Gastrocnemius medialis (tissue), 4 donors: ENCODE measurements around the gene DUOXA2. TPM values are rescaled to one million over a fixed set of nuclear protein-coding genes. Genes with fewer than 3 reads are reported as not detected.

Experiments
- ATAC-seq, 2 donors: fragments of 150-250 bp; one replicate each; pipeline ENCODE4 v1.9.1; 2016
- DNase-seq, 2 donors: peaks; one replicate each; pipeline ENCODE4 v3.0.0-alpha.2; 2019
- H3K27ac ChIP-seq, 4 donors: fragments of 200-600 bp; sonication (generic); 1 replicate in 1 of 4; 2 replicates in 3 of 4; pipeline ENCODE4 v1.5.1; 2016 to 2018; ENCODE audit warnings: mild to moderate bottlenecking in 2 of 4, moderate library complexity in 1 of 4
- H3K27me3 ChIP-seq, 3 donors: fragments of 200-600 bp; sonication (generic) in 2 of 3; 1 replicate in 1 of 3; 2 replicates in 2 of 3; pipeline versions ENCODE4 v1.5.1 to v1.6.0; 2016 to 2019; ENCODE audit warnings: mild to moderate bottlenecking in 1 of 3, moderate library complexity in 1 of 3
- H3K36me3 ChIP-seq, 2 donors: fragments of 200-600 bp; sonication (generic) in 1 of 2; one replicate each; pipeline ENCODE4 v1.5.1; 2017 to 2018
- H3K4me1 ChIP-seq, 2 donors: fragments of 200-600 bp; sonication (generic) in 1 of 2; one replicate each; pipeline ENCODE4 v1.5.1; 2016 to 2017; ENCODE audit warnings: mild to moderate bottlenecking in 2 of 2
- H3K4me3 ChIP-seq, 4 donors: fragments of 200-600 bp; sonication (generic) in 3 of 4; 1 replicate in 1 of 4; 2 replicates in 3 of 4; pipeline ENCODE4 v1.5.1; 2016 to 2019; ENCODE audit warnings: mild to moderate bottlenecking in 2 of 4
- H3K9me3 ChIP-seq, 3 donors: fragments of 200-600 bp; sonication (generic) in 2 of 3; 1 replicate in 1 of 3; 2 replicates in 2 of 3; pipeline ENCODE4 v1.5.1; 2016 to 2019
- POLR2A ChIP-seq, 2 donors: fragments of 450-650 bp; IDR thresholded peaks; one replicate each; pipeline ENCODE4 v1.6.1; 2017; ENCODE audit warnings: antibody characterized with exemption in 2 of 2, mild to moderate bottlenecking in 2 of 2, moderate library complexity in 2 of 2
- in situ Hi-C, 4 donors: fragments of 200-750 bp; cut with MboI; loops; one replicate each; pipeline versions ENCODE4 v1.15.0 to v1.8.0; 2017; ENCODE audit warnings: low sequenced_read_pairs in 4 of 4
- intact Hi-C: fragments of 100-400 bp; cut with DNase I; formaldehyde crosslinking; loops from one replicate; pipeline ENCODE4 v1.15.1; 2023; ENCODE audit warnings: low total_unique reads
- total RNA-seq, 4 donors: library from RNA; depleted of rRNA; stranded (reverse); fragments of >200 nt; gene quantifications; one replicate each; pipeline versions ENCODE4 v1.1.0 to v1.2.3, GENCODE V29; 2016
- TF ChIP-seq, protein P1 (sequence below), 5 experiments: fragments of 450-650 bp in 3 of 5; fragments of 200-600 bp in 2 of 5; sonication (generic) in 2 of 5; IDR thresholded peaks in 4 of 5; conservative IDR thresholded peaks in 1 of 5; 1 replicate in 4 of 5; 2 replicates in 1 of 5; pipeline ENCODE4 v1.5.1; 2016 to 2019; ENCODE audit warnings: antibody characterized with exemption in 5 of 5, mild to moderate bottlenecking in 3 of 5, moderate library complexity in 3 of 5

Gene DUOXA2
- total RNA-seq, 4 donors from 2014 or later = not detected

DNA sequence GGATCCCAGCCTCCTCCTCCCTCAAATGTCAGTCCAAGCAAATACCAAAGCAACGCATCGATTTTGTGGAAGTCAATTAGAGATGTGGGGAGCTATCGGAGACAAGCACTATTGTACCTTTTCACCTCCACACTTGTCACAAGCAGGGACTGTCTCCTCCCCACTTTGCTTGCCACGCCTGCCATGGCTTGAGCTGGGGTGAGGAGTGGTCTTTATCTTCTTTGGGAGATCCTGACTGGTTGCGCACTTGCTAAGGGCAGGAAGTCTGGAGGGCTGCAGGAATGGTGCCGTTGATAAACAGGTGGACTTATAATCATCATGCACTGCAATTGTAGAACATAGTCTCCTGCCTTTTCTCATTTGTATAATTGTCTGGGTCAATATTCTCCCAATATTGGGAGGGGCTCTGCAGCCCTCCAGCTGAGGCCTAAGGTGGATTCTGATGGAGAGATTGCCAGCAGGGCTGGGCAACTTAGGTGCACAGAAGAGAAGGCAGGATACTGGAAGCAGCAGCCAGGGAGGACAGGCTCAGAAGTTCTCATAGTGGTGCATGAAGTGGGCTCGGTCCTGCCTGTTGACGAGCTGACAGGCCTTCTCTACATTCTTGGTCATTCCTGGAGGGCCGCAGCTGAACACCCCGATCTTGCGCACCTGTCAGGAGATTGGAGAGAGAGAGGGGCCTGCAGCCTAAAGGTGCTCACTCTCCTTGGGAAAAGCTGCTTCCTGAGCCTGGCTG is 20.3 kb upstream of the DUOXA2 start:
- intact Hi-C loops (no loop called here), in situ Hi-C loops (no loop called here)
- no peaks in the 10 kb centered on the region for H3K9me3 ChIP-seq
- no peaks in the 10 kb centered on the region for H3K27me3 ChIP-seq
- no peak overlapping the region for H3K27ac ChIP-seq
- DNase-seq = no peak
- no peak for ATAC-seq
- TF ChIP-seq POLR2A (IDR thresholded peaks at IDR 0.05) = no peak
- TF ChIP-seq, protein P1, sequence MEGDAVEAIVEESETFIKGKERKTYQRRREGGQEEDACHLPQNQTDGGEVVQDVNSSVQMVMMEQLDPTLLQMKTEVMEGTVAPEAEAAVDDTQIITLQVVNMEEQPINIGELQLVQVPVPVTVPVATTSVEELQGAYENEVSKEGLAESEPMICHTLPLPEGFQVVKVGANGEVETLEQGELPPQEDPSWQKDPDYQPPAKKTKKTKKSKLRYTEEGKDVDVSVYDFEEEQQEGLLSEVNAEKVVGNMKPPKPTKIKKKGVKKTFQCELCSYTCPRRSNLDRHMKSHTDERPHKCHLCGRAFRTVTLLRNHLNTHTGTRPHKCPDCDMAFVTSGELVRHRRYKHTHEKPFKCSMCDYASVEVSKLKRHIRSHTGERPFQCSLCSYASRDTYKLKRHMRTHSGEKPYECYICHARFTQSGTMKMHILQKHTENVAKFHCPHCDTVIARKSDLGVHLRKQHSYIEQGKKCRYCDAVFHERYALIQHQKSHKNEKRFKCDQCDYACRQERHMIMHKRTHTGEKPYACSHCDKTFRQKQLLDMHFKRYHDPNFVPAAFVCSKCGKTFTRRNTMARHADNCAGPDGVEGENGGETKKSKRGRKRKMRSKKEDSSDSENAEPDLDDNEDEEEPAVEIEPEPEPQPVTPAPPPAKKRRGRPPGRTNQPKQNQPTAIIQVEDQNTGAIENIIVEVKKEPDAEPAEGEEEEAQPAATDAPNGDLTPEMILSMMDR (IDR thresholded peaks at IDR 0.05 in 4 of 5, conservative IDR thresholded peaks at IDR 0.05 in 1 of 5) = no peak
- no peaks in the 10 kb centered on the region for H3K4me1 ChIP-seq
- H3K4me3 ChIP-seq = no peak overlapping the region
- H3K36me3 ChIP-seq = no peaks in the 10 kb centered on the region

GRCh38 chr15:45094358-45094730 is 19.8 kb upstream of the DUOXA2 start:
- Histone ChIP-seq H3K27ac (no peak overlapping the region), H3K36me3 (no peaks in the 10 kb centered on the region), H3K4me3 (no peak overlapping the region), H3K27me3 (no peaks in the 10 kb centered on the region), H3K4me1 (no peaks in the 10 kb centered on the region), H3K9me3 (no peaks in the 10 kb centered on the region)
- no peak for DNase-seq
- TF ChIP-seq POLR2A (IDR thresholded peaks at IDR 0.05) = no peak
- TF ChIP-seq, protein P1 (IDR thresholded peaks at IDR 0.05 in 4 of 5, conservative IDR thresholded peaks at IDR 0.05 in 1 of 5) = no peak
- intact Hi-C loops = no loop called here
- no peak for ATAC-seq
- in situ Hi-C loops = no loop called here

GRCh38 chr15:45095661-45096060 is 18.5 kb upstream of the DUOXA2 start:
- in situ Hi-C loops (no loop called here), intact Hi-C loops (no loop called here)
- ATAC-seq (no peak), DNase-seq (no peak)
- Histone ChIP-seq H3K27ac (no peak overlapping the region), H3K27me3 (no peaks in the 10 kb centered on the region), H3K4me3 (no peak overlapping the region), H3K9me3 (no peaks in the 10 kb centered on the region), H3K36me3 (no peaks in the 10 kb centered on the region), H3K4me1 (no peaks in the 10 kb centered on the region)
- TF ChIP-seq POLR2A (IDR thresholded peaks at IDR 0.05) = no peak
- TF ChIP-seq, protein P1 (IDR thresholded peaks at IDR 0.05 in 4 of 5, conservative IDR thresholded peaks at IDR 0.05 in 1 of 5) = no peak

GRCh38 chr15:45097466-45097865 is 16.7 kb upstream of the DUOXA2 start:
- Histone ChIP-seq H3K4me3 (no peak overlapping the region), H3K4me1 (no peaks in the 10 kb centered on the region), H3K9me3 (no peaks in the 10 kb centered on the region), H3K27ac (no peak overlapping the region), H3K27me3 (no peaks in the 10 kb centered on the region), H3K36me3 (no peaks in the 10 kb centered on the region)
- TF ChIP-seq, protein P1 (IDR thresholded peaks at IDR 0.05 in 4 of 5, conservative IDR thresholded peaks at IDR 0.05 in 1 of 5) = no peak
- TF ChIP-seq POLR2A (IDR thresholded peaks at IDR 0.05) = no peak
- in situ Hi-C loops = no loop called here
- no peak for DNase-seq
- intact Hi-C loops = no loop called here
- ATAC-seq = no peak
